Stimulated activated CD4-positive, alpha-beta T cell treated with anti-CD3 and anti-CD28 coated beads, Interleukin-15, amount 100 ng/mL, for 1 hour (primary cell): ENCODE data around the gene MAP4K2.

Experiments
- DNase-seq, 2 donors: peaks; one replicate each; pipeline ENCODE4 v3.0.0-alpha.2; 2020; ENCODE audit warnings: low read depth in 1 of 2, low spot score in 1 of 2

MAP4K2 gene

DNA sequence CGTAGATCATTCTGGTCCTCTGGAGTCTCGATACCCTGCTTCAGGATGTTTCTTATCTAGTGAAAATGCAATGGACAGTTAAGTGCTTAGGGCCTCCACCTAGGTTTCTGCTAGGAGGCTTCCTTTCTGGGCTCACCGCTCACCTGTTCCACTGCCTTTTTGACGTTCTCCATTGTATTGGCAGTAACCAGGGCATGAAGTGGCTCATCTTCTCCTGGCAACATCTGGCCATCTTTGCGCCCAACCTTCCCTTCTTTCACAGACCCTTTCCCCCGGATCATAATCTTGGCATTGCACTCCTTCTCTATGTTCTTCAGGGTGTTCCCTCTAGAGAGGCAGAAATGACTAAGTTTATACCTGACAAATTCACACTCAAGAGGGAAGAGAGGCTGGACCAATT is 33.7 kb downstream of the MAP4K2 start:
- DNase-seq = no peak

DNA sequence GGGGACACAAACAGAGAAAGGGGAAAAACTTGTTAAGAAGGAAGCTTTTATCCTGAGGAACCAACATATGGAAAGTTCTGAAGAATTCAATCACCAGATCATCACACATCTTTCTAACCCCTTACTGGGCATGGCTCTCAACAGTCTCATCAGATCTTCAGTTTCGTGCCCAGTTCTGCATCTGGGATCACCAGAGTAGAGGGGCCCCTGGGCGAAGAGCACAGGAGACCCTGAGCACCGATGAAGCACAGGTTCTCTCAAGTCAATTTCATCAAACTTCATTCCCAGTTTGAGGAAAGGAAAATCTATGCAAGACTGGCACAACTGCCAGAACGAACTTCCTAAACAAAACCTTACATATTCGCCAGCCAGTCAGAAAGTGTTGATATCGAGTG is 34.7 kb downstream of the MAP4K2 start:
- DNase-seq = no peak

DNA sequence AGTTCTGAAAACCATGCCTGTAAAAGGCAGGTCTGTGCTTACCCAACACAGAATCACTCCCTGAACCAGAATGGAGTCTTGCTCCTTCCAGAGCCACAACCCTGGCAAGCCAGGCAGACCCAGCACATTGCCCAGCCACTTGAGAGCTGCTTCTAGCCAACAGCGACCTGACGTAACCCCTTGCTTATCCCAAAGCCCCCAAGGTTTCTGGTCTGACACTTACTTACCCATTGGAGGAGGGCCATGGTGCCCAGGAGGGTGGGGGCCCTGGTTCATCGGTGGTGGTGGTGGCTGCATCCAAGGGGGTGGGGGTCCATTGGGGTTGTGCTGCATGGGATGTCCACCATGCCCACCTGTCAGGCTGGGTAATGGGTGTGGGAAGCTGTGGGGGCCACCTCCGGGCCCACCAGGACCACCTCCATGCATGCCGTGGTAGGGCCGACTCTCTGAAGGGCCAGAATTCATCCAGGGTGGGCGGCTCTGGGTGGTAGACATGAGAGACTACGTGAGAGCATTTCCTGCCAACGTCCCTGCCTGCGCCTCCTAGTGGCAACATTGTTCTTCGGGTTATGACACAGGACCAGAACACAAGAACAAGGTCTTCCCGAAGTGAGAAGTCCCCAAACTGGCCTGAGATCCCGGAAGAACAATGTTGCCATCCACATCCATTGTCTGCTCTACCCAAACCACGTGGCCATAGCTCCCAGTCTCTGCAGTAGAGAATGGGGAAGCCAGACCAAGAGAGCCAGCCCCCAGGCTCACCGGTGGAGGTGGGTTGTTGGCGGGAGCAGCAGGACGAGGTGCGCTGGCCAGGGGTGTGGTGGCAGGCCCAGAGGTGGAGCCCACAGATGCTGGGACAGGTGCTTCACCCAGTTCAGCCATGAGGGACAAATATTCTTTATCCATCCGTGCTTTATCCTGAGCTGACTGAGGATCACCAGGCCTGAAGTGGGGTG is 35.4 kb downstream of the MAP4K2 start:
- peak; percentile 54 to 55 for DNase-seq

DNA sequence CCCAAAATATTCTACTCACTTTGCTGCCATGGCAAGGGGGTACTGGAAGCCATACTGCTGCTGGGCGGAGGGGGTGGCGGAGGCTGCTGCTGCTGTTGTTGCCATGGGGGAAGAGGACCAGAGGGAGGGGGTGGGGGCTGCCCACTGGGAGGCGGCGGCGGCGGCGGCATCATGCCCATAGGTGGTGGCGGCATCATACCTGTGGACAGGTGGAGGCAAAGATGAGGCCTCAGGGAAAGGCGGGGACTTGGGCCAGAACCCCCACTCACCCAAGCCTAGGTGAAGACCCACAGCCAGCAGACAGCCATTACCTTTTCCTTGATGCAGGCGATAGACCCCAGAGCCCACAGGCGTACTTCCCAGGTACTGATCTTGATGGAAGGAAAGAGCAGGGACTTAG is 36.1 kb downstream of the MAP4K2 start:
- DNase-seq = no peak

DNA sequence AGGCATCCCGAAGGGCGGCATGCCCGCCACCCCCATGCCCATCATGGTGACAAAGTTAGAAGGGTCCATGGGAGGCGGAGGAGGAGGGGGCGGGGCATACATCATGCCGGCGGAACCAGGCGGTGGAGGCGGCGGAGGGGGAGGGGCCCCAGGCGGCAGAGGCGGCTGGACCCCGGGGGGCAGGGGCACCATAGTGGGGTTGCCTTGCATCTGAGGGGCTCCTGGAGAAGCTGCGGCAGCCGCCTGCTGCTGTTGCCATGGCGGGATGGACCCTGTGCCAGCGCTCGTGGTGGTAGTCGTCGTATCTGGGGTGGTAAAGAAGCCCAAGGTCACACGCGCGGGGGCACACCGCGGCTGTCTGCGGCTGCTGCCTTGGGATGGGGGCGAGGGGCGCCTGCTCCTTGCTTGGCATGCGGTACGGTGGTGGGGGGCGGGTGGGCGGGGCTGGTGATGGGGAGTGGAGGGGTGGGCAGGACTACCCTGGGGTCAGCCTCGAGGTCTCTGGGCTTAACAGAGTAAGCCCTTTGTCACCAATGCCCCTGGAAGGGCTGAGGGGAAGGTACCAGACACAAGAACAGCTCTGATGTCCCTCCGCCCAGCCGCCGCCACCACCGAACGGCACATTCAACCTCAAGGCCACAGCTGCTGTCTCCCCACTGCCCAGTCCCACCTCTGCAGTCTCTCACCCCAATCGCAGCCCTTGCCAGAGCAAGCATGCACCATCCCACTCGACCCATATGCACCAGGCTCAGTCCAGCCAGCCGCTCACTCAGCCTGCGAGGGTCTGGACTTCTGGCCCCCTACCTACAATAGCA is 37.0 kb downstream of the MAP4K2 start:
- no peak for DNase-seq

DNA sequence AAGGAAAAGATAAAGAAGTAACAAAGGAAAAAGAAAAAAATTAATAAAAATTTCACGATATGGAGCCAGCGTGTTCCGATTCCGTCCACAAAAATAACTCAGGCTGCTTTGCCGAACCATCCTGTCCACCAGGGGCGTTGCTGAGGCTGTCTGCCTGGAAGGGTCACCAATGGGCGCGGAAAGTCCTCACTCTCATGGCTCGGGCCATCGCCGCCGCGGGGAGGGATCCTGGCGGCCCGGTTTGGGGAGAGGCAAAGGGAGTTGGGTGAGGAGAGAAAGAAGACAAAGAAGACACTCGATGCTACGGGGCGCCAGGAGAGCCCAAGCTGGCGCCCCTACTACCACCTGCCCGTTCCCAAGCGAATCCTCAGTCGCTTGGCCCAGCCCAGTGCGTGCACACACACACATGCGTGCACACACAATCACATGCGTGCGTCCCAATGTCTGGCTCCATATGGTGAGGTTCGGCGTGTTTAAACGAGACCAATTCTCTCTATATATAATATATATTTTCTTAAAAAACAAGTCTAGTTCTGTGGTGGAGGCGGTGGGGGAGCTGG is 37.6 kb downstream of the MAP4K2 start:
- DNase-seq = no peak

DNA sequence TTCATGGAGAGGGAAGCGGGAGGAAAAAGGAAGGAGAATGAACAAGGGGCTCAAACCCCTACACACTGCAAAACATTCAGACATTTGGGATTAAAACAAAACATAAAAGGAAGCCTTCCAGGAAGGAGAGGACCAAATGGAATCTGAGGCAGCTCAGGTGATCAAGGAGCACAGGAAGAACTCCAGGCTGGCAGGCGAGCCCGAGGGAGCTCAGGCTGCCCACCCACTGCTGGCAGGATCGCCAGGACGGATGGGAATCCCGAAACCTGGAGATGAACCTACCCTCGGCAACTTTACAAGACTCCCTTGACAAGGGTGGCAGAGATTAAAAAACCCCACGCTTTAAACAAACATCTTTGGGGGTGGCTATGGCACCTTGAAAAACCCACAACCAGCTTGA is 38.3 kb downstream of the MAP4K2 start:
- DNase-seq = no peak

DNA sequence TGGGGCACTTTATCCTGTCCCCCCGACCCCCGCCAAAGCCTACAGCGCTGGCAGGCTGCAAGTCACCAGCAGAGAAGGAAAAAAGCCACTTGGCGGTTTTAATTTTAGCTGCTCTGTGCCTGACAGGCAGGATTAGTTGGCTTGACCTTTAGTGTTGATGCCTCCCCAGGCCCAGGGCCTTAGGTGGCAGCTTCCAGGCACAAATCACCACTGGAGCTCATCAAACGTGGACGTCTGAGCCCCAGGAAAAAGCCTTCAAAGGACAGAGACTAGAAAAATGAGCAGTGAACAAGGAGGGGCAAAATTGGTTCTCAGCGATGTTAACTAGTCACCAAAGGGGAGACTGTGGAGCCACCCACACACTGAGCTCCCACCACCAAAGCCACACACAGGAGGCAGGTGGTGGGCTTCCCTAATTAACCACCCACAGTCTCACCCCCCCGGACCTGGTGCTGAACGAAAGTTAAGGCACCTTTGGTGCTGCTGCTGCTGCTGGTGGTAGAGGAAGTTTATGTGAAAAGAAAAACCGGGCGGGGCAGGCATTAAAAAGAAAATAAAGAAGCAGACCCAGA is 38.9 kb downstream of the MAP4K2 start:
- no peak for DNase-seq

DNA sequence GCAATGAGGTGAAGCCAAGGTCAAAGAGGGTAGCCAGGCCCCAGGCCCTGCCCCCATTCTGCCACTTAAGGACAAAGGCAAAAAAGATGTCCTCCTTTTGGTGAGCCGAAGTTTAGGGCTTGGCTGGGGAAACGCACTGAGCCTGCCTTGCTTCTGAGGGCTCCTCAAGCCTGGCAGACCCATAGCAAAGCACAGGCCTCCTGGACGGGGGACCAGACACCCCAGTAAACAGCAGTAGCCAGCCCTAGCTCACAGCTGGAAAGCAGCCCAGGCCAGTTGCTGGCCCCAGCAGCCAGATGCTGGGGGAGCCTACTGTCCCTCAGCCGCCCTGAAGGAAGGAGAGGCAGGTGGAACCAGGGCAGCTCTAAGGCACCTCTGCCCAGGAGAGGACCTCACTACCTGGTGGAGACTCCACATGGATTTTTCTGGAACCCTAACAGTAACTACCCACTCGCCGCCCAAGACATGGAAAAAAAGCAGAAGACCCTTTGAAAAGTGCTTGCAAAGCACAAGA is 39.4 kb downstream of the MAP4K2 start:
- DNase-seq = no peak

DNA sequence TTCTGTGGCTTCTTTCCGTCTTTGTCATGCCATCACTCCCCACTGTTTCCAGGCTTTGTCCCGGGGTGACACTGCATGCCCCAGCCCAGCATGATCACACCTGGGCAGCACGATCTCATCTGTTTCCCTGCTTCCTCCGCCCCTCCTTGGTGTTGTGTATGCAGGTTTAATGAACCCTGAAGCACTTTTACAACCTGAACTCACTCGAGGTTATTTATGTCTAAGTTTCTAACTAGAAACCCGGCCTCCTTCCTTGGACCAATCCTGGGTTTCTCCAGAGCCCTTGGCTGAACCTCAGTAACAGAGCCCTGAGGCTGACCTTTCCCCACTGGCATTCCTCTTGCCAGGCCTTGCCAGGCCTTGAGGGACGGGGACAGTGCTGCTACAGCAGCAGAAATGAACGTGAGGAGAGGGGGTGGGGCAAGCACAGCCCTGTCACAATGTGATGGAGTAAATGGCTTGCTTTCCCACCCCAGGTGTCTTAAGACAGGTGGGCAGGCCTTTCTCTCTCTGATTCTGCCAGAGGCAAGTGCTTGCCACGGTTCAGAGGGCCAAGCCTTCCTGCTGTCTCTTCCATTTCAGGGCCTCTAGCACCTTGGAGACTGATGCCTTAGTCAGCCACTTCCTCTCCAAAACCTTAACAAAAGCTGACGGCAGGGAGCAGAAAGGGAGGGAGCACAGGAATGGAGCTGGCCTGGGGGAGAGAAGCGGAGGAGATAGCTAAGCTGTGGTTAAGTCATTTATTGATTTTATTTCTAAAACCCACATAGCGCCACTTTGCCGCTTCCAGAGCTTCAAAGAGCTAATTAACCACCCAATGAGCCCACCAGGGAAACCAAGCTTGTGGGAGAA is 40.1 kb downstream of the MAP4K2 start:
- no peak for DNase-seq

DNA sequence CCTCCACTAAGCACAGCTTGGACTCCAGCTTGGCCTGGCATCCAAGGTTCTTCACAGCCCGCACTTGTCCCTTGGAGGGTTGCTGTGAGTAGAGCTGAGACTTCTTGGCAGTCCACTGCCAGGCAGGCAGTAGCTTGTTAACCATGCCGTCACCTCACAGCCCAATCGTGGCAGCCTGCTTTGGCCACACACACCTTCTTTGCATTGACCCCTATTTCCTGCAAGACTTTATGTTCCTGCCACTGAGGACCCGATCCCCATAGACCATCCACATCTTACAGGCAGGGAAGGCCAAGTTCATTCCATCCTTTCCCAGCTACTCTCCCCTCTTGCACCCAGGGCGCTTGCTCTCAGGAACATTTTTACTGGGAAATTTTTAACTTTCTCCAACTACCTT is 40.7 kb downstream of the MAP4K2 start:
- DNase-seq = no peak

DNA sequence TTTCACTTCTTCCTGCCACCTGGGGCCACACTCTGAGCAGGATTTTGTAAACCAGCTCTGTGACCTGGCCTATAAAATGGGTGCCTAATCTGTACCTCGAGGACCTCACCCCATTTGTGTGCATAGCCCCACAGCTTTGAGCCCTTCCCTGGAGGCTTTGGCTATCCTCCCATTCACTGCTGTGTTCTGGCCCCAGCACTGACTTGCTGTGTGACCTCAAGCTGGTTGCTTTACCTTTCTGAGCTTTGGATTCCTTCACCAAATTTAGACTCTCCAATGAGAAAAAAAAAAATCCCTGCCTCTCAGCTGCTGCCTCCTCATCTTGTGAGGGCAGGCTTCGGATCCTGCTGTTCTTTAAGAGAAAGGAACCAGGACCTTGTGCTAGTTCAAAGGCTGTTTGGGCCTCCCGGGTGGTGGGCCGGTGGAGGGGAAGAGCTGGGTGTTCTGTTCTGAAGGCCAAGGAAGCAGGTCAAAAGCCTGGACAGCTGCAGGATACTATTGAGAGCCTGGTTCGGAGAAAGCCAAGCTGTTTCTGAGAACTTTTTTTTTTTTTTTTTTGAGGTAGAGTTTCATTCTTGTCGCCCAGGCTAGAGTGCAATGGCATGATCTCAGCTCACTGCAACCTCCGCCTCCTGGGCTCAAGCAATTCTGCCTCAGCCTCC is 42.1 kb downstream of the MAP4K2 start:
- DNase-seq = no peak

DNA sequence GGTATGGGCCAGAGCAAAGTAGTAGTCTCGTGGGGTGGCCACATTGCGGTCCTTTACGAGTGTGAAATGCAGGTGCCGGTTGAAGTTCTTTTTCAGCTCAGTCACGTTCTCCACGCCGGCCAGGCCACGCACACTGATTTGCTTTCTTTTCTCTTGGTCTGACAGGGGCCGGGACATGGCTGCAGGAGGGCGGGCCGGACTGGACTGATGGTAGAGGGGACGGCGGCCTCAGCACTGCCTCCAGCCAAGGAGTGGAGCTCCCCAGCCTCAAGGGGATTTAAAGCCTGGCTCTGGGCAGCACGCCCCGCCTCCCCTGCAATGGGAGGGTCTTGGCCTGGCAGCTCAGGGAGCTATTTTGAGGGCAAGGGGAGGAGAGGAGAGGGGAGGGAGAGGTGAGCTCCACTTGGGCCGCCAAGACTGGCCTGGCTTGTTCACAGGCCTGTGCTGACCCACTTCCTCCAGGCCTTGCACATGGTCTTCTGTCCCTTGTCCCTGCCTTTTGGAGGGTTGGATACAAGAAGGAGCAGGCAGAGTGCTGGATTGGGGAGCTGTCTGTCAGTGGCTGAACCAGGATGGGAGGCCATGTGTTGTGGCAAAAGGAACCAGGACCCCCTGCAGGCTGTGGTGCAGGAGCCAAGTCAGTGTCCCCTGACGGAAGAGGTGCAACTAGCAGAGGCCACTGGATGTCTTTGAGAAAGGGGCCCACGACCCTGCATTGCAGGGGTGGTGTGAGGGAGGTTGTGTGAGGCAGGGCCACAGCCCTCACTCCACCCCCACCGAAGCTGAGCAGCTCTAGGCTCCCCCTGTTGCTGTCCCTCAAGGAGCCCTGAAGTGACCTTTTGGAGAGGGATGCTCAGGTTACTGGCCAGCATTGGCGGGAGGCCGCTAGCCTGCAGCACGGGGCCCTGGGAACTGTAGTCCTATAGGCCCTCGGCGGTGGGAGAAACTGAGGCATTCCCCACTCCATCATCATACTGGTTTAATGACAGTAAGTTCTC is 43.0 kb downstream of the MAP4K2 start, which contains the start of gene PYGM:
PYGM (minus strand) TSS at position 253 of the 998 bp plus-strand sequence; CDS start at position 177, 76 bp downstream.
- DNase-seq = no peak

DNA sequence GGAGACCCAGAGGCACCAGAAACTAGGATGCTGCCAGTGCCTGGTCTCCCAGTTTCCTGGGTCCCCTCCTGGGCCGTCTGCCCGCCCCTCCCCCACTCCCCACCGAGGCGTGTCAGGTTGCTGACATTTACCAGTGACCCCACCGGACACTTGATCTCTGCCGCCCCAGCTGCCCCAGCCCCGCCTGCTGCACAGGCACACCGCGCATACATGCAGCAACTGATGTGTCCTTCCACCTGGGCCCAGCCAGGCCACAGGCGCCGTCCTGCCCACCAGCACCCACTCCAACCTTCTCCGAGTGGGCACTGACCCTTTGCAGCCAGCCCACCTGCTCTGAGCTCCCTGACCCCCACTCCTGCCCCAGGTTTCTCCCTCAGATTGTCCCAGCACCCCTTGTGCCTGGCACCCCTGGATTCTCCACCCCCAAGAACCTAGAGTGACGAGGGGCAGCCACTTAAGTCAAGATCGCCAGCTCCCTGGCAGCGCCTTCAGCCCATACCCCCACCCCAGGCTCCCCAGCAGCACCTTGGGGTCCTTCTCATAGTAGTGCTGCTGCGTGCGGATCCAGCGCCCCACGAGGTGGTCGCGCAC is 43.8 kb downstream of the MAP4K2 start:
- DNase-seq = no peak

DNA sequence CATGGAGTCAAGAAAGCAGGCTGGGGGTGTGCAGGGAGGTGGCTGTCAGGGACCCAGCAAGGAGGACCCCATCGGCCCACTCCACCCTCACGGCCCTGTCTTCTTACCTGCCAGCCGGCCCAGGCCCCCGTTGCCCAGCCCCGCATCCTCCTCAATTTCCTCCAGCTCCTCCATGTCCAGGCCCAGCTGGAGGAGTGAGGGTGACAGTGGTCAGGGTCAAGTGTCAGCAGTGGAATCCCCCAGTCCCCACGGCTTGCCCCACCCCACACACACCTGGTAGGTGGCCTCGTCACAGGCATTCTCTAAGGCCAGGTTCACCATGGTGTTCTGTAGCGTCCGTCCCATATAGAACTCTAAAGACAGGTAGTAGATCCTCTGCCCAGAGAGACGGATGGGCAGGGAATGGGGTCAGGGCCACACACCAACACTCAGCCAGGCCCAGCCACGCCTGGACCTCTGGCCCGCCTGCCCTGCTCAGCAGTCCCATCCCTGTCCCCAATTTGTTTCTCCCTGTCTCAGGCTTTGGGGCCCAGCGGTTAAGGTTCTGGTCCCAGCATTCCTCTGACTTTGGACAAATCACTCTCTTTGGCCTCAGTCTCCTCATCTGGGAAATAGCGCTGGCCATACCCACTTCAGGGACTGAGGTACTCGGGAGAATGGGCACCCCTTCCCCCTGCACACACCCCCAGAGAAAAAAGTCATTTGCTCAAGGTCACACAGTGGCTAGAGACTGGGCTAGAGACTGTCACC is 44.5 kb downstream of the MAP4K2 start:
- no peak for DNase-seq

DNA sequence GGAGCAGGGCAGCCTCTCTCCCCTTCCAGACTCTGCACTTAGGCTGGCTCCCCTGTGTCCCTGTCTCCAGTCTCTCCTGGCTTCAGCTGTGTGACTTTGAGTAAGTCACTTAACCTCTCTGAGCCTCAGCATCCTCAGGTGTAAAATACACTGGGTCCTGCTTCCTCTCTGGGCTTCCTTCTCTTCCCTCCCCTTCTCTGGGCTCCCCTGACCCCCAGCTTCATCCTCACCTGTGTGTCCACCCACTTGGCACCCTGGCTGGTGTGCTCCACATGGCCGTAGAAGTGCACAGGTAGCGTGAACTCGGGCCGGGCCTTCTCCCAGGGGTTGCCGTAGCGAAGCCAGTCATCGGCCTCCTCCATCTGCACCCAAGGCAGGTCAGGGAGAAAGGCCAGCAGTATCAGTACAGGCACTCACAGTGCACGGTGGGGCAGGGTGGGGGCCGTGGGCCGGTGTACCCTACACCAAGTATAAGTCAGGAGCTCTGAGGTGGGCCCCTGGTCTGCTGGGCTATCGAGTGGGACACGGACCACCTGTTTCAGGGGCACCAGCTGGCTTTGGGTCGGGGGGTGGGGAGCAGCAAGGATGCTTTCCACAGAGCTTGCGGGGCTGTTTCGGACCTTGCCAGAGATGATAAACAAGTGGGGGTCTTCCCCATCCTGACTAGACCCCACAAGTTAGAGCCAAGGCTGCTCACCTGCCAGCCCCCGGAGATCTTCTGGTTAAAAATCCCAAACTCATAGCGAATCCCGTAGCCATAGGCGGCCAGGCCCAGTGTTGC is 45.3 kb downstream of the MAP4K2 start:
- no peak for DNase-seq
